IMR-90 (cell line): Measurements from ENCODE around the gene NF1. TPM values are rescaled to one million over a fixed set of nuclear protein-coding genes. Genes with fewer than 3 reads are reported as not detected.

Experiments used
- ATAC-seq: fragments of 200-7000 bp; cut with Tn5 transposase; 2 replicates; pipeline ENCODE4 v1.9.1; 2020; ENCODE audit warnings: low read depth, mild to moderate bottlenecking, moderate library complexity
- BruUV-seq: library from RNA; stranded (reverse); fragments of 400-500 nt; replicated peaks from 2 replicates; lab custom pipeline; 2021; lab: Mats Ljungman, UMichigan
- CTCF ChIA-PET: fragments of 300-600 bp; formaldehyde crosslinking; extraction: SDS; loops from one replicate; lab custom pipeline; 2021; ENCODE audit warnings: antibody characterized with exemption; lab: Yijun Ruan, JAX
- POLR2A ChIA-PET: fragments of 300-600 bp; sonication (Branson Sonifier 250); formaldehyde crosslinking; loops from one replicate; lab custom pipeline; 2022; ENCODE audit warnings: antibody characterized with exemption; ENCODE audit not compliant: unreplicated experiment; lab: Charles Lee
- DNase-seq: peaks from one replicate; pipeline ENCODE4 v3.0.0; 2013
- H2AFZ ChIP-seq: replicated peaks from 2 replicates; pipeline ENCODE3; 2013; ENCODE audit warnings: low read length, mild to moderate bottlenecking; ENCODE audit not compliant: poor library complexity
- H2AK5ac ChIP-seq: 2 replicates; pipeline ENCODE4 v1.6.1; 2013; ENCODE audit warnings: low read depth, low read length, inconsistent platforms
- H2AK9ac ChIP-seq: replicated peaks from 2 replicates; pipeline ENCODE3; 2013; ENCODE audit warnings: mild to moderate bottlenecking, low read depth, low read length, moderate library complexity; ENCODE audit not compliant: poor library complexity
- H2BK120ac ChIP-seq: 2 replicates; pipeline ENCODE4 v1.6.1; 2013; ENCODE audit warnings: low read depth, low read length, inconsistent platforms
- H2BK15ac ChIP-seq: 3 replicates; pipeline ENCODE4 v1.6.1; 2013; ENCODE audit warnings: low read depth, low read length, inconsistent platforms
- H2BK20ac ChIP-seq: 2 replicates; pipeline ENCODE4 v1.6.1; 2013; ENCODE audit warnings: low read depth, mild to moderate bottlenecking, inconsistent platforms, low read length, moderate library complexity
- H2BK5ac ChIP-seq: 2 replicates; pipeline ENCODE4 v1.6.1; 2013; ENCODE audit warnings: mild to moderate bottlenecking, low read depth, low read length, inconsistent platforms; ENCODE audit not compliant: poor library complexity, severe bottlenecking
- H3K14ac ChIP-seq: replicated peaks from 2 replicates; pipeline ENCODE4 v1.6.1; 2013; ENCODE audit warnings: low read depth, low read length, inconsistent platforms
- H3K18ac ChIP-seq: 2 replicates; pipeline ENCODE4 v1.6.1; 2013; ENCODE audit warnings: low read depth, low read length, control low read depth
- H3K23ac ChIP-seq: 2 replicates; pipeline ENCODE4 v1.6.1; 2013; ENCODE audit warnings: low read depth, low read length, inconsistent platforms
- H3K27ac ChIP-seq: 2 replicates; pipeline ENCODE4 v1.5.1; 2013; ENCODE audit warnings: mild to moderate bottlenecking, control low read depth, low read length; ENCODE audit not compliant: insufficient read depth
- H3K27me3 ChIP-seq: 2 replicates; pipeline ENCODE4 v1.6.1; 2013; ENCODE audit warnings: low read length; ENCODE audit not compliant: control insufficient read depth, insufficient read depth
- H3K36me3 ChIP-seq: 2 replicates; pipeline ENCODE4 v1.6.1; 2013; ENCODE audit warnings: low read length, mixed read lengths; ENCODE audit not compliant: control insufficient read depth, insufficient read depth
- H3K4ac ChIP-seq: 2 replicates; pipeline ENCODE4 v1.6.1; 2013; ENCODE audit warnings: low read depth, low read length, inconsistent platforms
- H3K4me1 ChIP-seq: 2 replicates; pipeline ENCODE4 v1.6.1; 2013; ENCODE audit warnings: low read length, mixed read lengths; ENCODE audit not compliant: control insufficient read depth, insufficient read depth
- H3K4me2 ChIP-seq: 2 replicates; pipeline ENCODE4 v1.6.1; 2013; ENCODE audit warnings: low read depth, mild to moderate bottlenecking, control low read depth, low read length, moderate library complexity
- H3K4me3 ChIP-seq: 2 replicates; pipeline ENCODE4 v1.5.1; 2013; ENCODE audit warnings: low read depth, mild to moderate bottlenecking, control low read depth, low read length, moderate library complexity; ENCODE audit not compliant: insufficient read depth
- H3K56ac ChIP-seq: 2 replicates; pipeline ENCODE4 v1.6.1; 2013; ENCODE audit warnings: low read length, inconsistent platforms; ENCODE audit not compliant: insufficient read depth; ENCODE audit errors: extremely low read depth
- H3K79me1 ChIP-seq, 2 experiments: 2 replicates each; pipeline ENCODE4 v1.6.1; 2013; ENCODE audit warnings: low read length in 2 of 2, inconsistent platforms in 1 of 2, low read depth in 1 of 2
- H3K9ac ChIP-seq: 2 replicates; pipeline ENCODE4 v1.6.1; 2013; ENCODE audit warnings: low read depth, low read length, control low read depth
- H3K9me1 ChIP-seq: 2 replicates; pipeline ENCODE4 v1.6.1; 2013; ENCODE audit warnings: low read length, inconsistent platforms; ENCODE audit not compliant: insufficient read depth
- H3K9me3 ChIP-seq: 2 replicates; pipeline ENCODE4 v1.6.1; 2013; ENCODE audit warnings: low read length; ENCODE audit not compliant: control insufficient read depth, insufficient read depth
- H4K20me1 ChIP-seq: 2 replicates; pipeline ENCODE4 v1.6.1; 2013; ENCODE audit warnings: low read length, inconsistent platforms; ENCODE audit not compliant: insufficient read depth
- H4K5ac ChIP-seq: 2 replicates; pipeline ENCODE4 v1.6.1; 2013; ENCODE audit warnings: mild to moderate bottlenecking, low read depth, low read length, control low read depth
- H4K8ac ChIP-seq, 2 experiments: 2 replicates each; pipeline ENCODE4 v1.6.1; 2013; ENCODE audit warnings: low read depth in 2 of 2, low read length in 2 of 2, control low read depth in 1 of 2, inconsistent platforms in 1 of 2
- H4K91ac ChIP-seq: 2 replicates; pipeline ENCODE4 v1.6.1; 2013; ENCODE audit warnings: low read depth, low read length, inconsistent platforms; ENCODE audit not compliant: insufficient read depth
- BHLHE40 ChIP-seq: fragments of 150-350 bp; IDR thresholded peaks from 2 replicates; pipeline ENCODE4 v1.6.1; 2016; ENCODE audit warnings: mild to moderate bottlenecking, low read depth, low read length
- CEBPB ChIP-seq: IDR thresholded peaks from 2 replicates; pipeline ENCODE4 v1.6.1; 2012; ENCODE audit warnings: low read depth, low read length, improper control_type of control experiment
- CHD1 ChIP-seq: IDR thresholded peaks from 2 replicates; pipeline ENCODE4 v1.6.1; 2012; ENCODE audit warnings: low read depth, low read length, improper control_type of control experiment
- FOS ChIP-seq: fragments of 150-350 bp; IDR thresholded peaks from 2 replicates; pipeline ENCODE4 v1.6.1; 2016; ENCODE audit warnings: low read depth, low read length
- MXI1 ChIP-seq: IDR thresholded peaks from 2 replicates; pipeline ENCODE4 v1.6.1; 2012; ENCODE audit warnings: low read depth, mild to moderate bottlenecking, low read length, moderate library complexity, borderline replicate concordance
- NFE2L2 ChIP-seq: fragments of 150-350 bp; IDR thresholded peaks from 2 replicates; pipeline ENCODE4 v1.6.1; 2016; ENCODE audit warnings: low read depth, mild to moderate bottlenecking, low read length
- POLR2A ChIP-seq: IDR thresholded peaks from 2 replicates; pipeline ENCODE4 v1.6.1; 2012; ENCODE audit warnings: mild to moderate bottlenecking, low read depth, low read length
- RCOR1 ChIP-seq: IDR thresholded peaks from 2 replicates; pipeline ENCODE4 v1.6.1; 2012; ENCODE audit warnings: mild to moderate bottlenecking, low read length, improper control_type of control experiment; ENCODE audit not compliant: insufficient replicate concordance
- SMC3 ChIP-seq: fragments of 150-350 bp; IDR thresholded peaks from 2 replicates; pipeline ENCODE4 v1.6.1; 2016; ENCODE audit warnings: low read depth, mild to moderate bottlenecking, antibody characterized with exemption, low read length, moderate library complexity
- WGBS, 2 experiments: methylation state at CpG; one replicate each; pipeline versions ENCODE4 v1.1.5 to v1.1.7; 2013; ENCODE audit warnings: missing lambda C conversion rate in 2 of 2; ENCODE audit not compliant: insufficient read length in 1 of 2; ENCODE audit errors: extremely low coverage in 2 of 2; 5-methylcytosine and 5-hydroxymethylcytosine counted together
- dilution Hi-C: fragments of 300-500 bp; cut with HindIII; formaldehyde crosslinking; loops from one replicate; pipeline ENCODE4 v1.14.3; 2018; ENCODE audit warnings: low sequenced_read_pairs; ENCODE audit not compliant: unreplicated experiment
- in situ Hi-C: fragments of 300-500 bp; cut with MboI; formaldehyde crosslinking; loops from 3 replicates; pipeline ENCODE4 v1.14.3; 2019; ENCODE audit warnings: low sequenced_read_pairs, inconsistent platforms, mixed read lengths
- intact Hi-C: fragments of 100-400 bp; cut with micrococcal nuclease; formaldehyde crosslinking; loops from 2 replicates; pipeline ENCODE4 v1.10.0; 2022
- polyA plus RNA-seq, 3 experiments: library from polyadenylated mRNA; depleted of rRNA; stranded (reverse); fragments of >200 nt; gene quantifications; 2 replicates each; pipeline ENCODE4 v1.2.3, GENCODE V29; 2012; ENCODE audit warnings: low replicate concordance in 1 of 3
- total RNA-seq: library from RNA; depleted of rRNA; stranded (reverse); fragments of >200 nt; gene quantifications from 2 replicates; pipeline ENCODE4 v1.2.3, GENCODE V29; 2012
- TF ChIP-seq, protein P1 (sequence below): conservative IDR thresholded peaks from 2 replicates; pipeline ENCODE4 v1.5.1; 2012; ENCODE audit warnings: mild to moderate bottlenecking, low read depth, low read length, improper control_type of control experiment
- TF ChIP-seq, protein P2 (sequence below): fragments of 150-350 bp; IDR thresholded peaks from 2 replicates; pipeline ENCODE4 v1.6.1; 2016; ENCODE audit warnings: low read depth, mild to moderate bottlenecking, low read length, moderate library complexity, borderline replicate concordance

Gene NF1
- total and polyA plus RNA-seq, 2 of the 4 experiments (the other 2 are of a cell fraction): 17.9 to 48.6 TPM

DNA sequence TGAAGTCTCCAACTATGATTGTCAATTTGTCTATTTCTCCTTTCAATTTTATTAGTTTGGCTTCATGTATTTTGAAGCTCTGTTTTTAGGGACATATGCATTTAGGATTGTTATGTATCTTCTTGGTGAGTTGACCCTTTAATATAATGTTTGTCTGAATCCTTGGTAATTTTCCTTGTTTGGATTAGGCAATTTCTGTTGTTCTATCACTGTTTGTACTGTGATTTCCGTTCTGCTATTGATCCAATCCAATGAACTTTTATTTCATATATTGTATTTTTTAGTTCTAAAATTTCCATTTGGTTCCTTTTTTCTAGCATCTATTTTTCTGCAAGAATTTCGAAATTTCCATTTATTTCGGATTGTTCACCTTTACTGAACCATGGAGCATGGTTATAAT lies 327.7 kb downstream of the NF1 start:
- Histone ChIP-seq H3K4me1 (no peaks in the 10 kb centered on the region; the same call in 1 of the 2 replicates), H2BK120ac (no peak overlapping the region), H3K56ac (no peak overlapping the region), H3K79me1 (no peaks in the 10 kb centered on the region), H3K9me3 (peaks cover 2% of the 10 kb centered on the region; the same call in 1 of the 2 replicates), H4K8ac (no peak overlapping the region), H3K4me2 (no peak overlapping the region), H2AFZ (no peak overlapping the region), H3K27me3 (peaks cover 19% of the 10 kb centered on the region), H4K20me1 (no peaks in the 10 kb centered on the region), H2BK15ac (no peak overlapping the region), H2AK9ac (no peak overlapping the region), H3K4me3 (no peak overlapping the region), H3K36me3 (no peaks in the 10 kb centered on the region), H3K4ac (no peak overlapping the region), H3K14ac (no peak overlapping the region), H3K18ac (no peak overlapping the region), H2BK5ac (no peak overlapping the region), H3K9me1 (no peaks in the 10 kb centered on the region), H3K9ac (no peak overlapping the region), H4K91ac (no peak overlapping the region), H4K5ac (no peak overlapping the region), H2BK20ac (no peak overlapping the region), H3K23ac (no peak overlapping the region), H2AK5ac (no peak overlapping the region), H3K27ac (no peak overlapping the region)
- POLR2A ChIA-PET: no interaction called here
- ATAC-seq (no peak), DNase-seq (no peak)
- intact Hi-C loops: no loop called here
- CTCF ChIA-PET: interaction anchor here (1.0 kb wide), 1 partner anchor 421 kb away, joined by 3 read pairs; no protein-coding TSS in a partner anchor
- WGBS, 2 experiments: no CpG with 5 or more reads among the region's 3 CpGs
- in situ Hi-C loops: no loop called here
- BruUV-seq: no TSS peak
- no peak for TF ChIP-seq POLR2A
- no peak for TF ChIP-seq CEBPB
- TF ChIP-seq, protein P1, sequence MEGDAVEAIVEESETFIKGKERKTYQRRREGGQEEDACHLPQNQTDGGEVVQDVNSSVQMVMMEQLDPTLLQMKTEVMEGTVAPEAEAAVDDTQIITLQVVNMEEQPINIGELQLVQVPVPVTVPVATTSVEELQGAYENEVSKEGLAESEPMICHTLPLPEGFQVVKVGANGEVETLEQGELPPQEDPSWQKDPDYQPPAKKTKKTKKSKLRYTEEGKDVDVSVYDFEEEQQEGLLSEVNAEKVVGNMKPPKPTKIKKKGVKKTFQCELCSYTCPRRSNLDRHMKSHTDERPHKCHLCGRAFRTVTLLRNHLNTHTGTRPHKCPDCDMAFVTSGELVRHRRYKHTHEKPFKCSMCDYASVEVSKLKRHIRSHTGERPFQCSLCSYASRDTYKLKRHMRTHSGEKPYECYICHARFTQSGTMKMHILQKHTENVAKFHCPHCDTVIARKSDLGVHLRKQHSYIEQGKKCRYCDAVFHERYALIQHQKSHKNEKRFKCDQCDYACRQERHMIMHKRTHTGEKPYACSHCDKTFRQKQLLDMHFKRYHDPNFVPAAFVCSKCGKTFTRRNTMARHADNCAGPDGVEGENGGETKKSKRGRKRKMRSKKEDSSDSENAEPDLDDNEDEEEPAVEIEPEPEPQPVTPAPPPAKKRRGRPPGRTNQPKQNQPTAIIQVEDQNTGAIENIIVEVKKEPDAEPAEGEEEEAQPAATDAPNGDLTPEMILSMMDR: no peak
- TF ChIP-seq RCOR1: no peak
- TF ChIP-seq SMC3: no peak
- TF ChIP-seq BHLHE40: no peak
- TF ChIP-seq CHD1: no peak
- no peak for TF ChIP-seq MXI1
- TF ChIP-seq, protein P2, sequence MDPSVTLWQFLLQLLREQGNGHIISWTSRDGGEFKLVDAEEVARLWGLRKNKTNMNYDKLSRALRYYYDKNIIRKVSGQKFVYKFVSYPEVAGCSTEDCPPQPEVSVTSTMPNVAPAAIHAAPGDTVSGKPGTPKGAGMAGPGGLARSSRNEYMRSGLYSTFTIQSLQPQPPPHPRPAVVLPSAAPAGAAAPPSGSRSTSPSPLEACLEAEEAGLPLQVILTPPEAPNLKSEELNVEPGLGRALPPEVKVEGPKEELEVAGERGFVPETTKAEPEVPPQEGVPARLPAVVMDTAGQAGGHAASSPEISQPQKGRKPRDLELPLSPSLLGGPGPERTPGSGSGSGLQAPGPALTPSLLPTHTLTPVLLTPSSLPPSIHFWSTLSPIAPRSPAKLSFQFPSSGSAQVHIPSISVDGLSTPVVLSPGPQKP: no peak
- no peak for TF ChIP-seq NFE2L2
- no peak for TF ChIP-seq FOS
- dilution Hi-C loops: no loop called here
